Hepatic stellate cell (primary cell): ENCODE measurements around the gene STARD5.

ENCODE experiments used
- DNase-seq: peaks from one replicate; pipeline ENCODE4 v3.0.0; 2011; ENCODE audit warnings: low spot score

STARD5 gene

GRCh38 chr15:81311752-81312464 lies 12.0 kb downstream of the STARD5 start:
- DNase-seq = no peak

- no peak for DNase-seq
Observed at GRCh38 chr15:81310480-81310879, 13.5 kb downstream of the STARD5 start.

GRCh38 chr15:81309647-81310450 lies 14.1 kb downstream of the STARD5 start:
- DNase-seq = no peak

GRCh38 chr15:81308260-81308659 lies 15.7 kb downstream of the STARD5 start:
- DNase-seq = peak; percentile 29

GRCh38 chr15:81304226-81304625 lies 19.7 kb downstream of the STARD5 start:
- DNase-seq = peak; percentile 29

GRCh38 chr15:81303244-81304225 lies 20.4 kb downstream of the STARD5 start:
- DNase-seq = no peak

GRCh38 chr15:81302701-81303109 lies 21.2 kb downstream of the STARD5 start:
- no peak for DNase-seq

GRCh38 chr15:81301815-81302399 lies 22.0 kb downstream of the STARD5 start:
- no peak for DNase-seq

GRCh38 chr15:81301385-81301784 lies 22.6 kb downstream of the STARD5 start:
- no peak for DNase-seq

- DNase-seq = no peak
Observed at GRCh38 chr15:81299630-81300273, 24.2 kb downstream of the STARD5 start.

- no peak for DNase-seq
Observed at GRCh38 chr15:81299156-81299555, 24.8 kb downstream of the STARD5 start.

- DNase-seq = no peak
Observed at GRCh38 chr15:81298611-81299010, 25.3 kb downstream of the STARD5 start.

GRCh38 chr15:81297603-81298575 lies 26.1 kb downstream of the STARD5 start:
- DNase-seq = no peak

- no peak for DNase-seq
Observed at GRCh38 chr15:81297147-81297572, 26.8 kb downstream of the STARD5 start.

GRCh38 chr15:81296673-81297072 lies 27.3 kb downstream of the STARD5 start:
- DNase-seq = no peak

- DNase-seq = no peak
Observed at GRCh38 chr15:81296186-81296585, 27.8 kb downstream of the STARD5 start.

GRCh38 chr15:81295486-81296121 lies 28.3 kb downstream of the STARD5 start:
- no peak for DNase-seq

GRCh38 chr15:81294516-81294880 lies 29.4 kb downstream of the STARD5 start:
- DNase-seq = no peak

GRCh38 chr15:81293728-81294515 lies 30.0 kb downstream of the STARD5 start:
- DNase-seq = no peak
